ENCODE measurements around the gene SPATA20. TPM values are rescaled to one million over a fixed set of nuclear protein-coding genes. Genes with fewer than 3 reads are reported as not detected.

Gene SPATA20
- total and polyA plus RNA-seq, 2 of the 13 experiments (the other 11 are each of a cell fraction or from before 2014, with no cell fraction given) = 36.1 to 64.8 TPM

DNA sequence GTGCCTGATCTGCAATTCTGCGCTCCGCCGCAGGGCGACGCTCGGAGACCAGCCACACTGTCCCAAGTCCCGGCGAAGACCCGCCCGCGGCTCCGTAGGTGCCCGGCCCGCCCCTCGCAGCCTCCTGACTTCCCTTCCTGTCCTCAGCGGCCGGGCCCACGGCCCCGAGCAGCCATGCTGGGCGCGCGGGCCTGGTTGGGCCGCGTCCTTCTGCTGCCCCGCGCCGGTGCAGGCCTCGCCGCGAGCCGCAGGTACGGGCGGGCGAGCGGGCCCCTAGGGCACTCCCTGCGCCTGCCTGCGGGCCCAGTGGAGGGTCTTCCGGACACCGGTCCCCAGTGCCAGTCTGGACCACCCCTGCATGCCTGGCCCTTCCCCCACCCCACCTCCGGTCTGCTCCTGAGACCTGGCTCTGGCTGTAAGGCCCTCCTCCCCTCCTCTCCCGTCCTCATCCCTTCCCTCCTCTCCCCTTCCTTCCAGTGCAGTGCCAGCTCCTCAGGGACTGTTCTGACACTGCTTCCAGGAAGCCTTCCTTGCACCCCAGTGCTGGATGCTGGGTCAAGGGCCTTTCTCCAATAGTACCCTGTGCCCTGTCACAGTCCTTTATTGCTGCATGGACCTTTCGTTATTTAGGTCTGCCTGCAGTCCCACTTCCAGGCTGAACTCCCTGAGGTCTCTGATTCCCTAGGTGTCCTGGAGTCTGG lies at the start of gene SPATA20 (continued):
- TF ChIP-seq MLXIP (CRISPR knock-in tag; IDR thresholded peaks at IDR 0.05; ENCODE audit: borderline replicate concordance) (0 out of 2 replicates have a peak, but pooled peaks have one; percentile 52), BCL6 (CRISPR knock-in tag; IDR thresholded peaks at IDR 0.05) (peak; percentile 48; the same call in 1 of the 2 replicates), ZNF12 (CRISPR knock-in tag; IDR thresholded peaks at IDR 0.05) (0 out of 2 replicates have a peak, but pooled peaks have one; percentile 20), ZNF557 (CRISPR knock-in tag; IDR thresholded peaks at IDR 0.05) (peak; percentile 91), YY1 (IDR thresholded peaks at IDR 0.05; ENCODE audit: insufficient read depth, insufficient replicate concordance, low read depth, low read length) (peak; percentile 91), E2F1 (CRISPR knock-in tag; IDR thresholded peaks at IDR 0.05) (peak; percentile 82), SIN3A (IDR thresholded peaks at IDR 0.05; ENCODE audit: borderline replicate concordance, low read depth, low read length) (peak; percentile 71; the same call in 1 of the 2 replicates), NFKBIZ (CRISPR knock-in tag; IDR thresholded peaks at IDR 0.05) (0 out of 2 replicates have a peak, but pooled peaks have one; percentile 19), YEATS4 (CRISPR knock-in tag; IDR thresholded peaks at IDR 0.05; ENCODE audit: borderline replicate concordance) (peak; percentile 84), ZNF615 (CRISPR knock-in tag; IDR thresholded peaks at IDR 0.05; ENCODE audit: borderline replicate concordance) (no peak), CREB1 (IDR thresholded peaks at IDR 0.05) (no peak), CREB1 (CRISPR knock-in tag; IDR thresholded peaks at IDR 0.05) (no peak), ETV6 (CRISPR knock-in tag; conservative IDR thresholded peaks at IDR 0.05) (peak; percentile 90), SMAD1 (CRISPR knock-in tag; IDR thresholded peaks at IDR 0.05; ENCODE audit: borderline replicate concordance, low read depth) (no peak; the same call in 1 of the 2 replicates), SRSF1 (optimal IDR thresholded peaks at IDR 0.05; ENCODE audit: low read depth, low read length) (no peak)
- TF ChIP-seq, protein P1, sequence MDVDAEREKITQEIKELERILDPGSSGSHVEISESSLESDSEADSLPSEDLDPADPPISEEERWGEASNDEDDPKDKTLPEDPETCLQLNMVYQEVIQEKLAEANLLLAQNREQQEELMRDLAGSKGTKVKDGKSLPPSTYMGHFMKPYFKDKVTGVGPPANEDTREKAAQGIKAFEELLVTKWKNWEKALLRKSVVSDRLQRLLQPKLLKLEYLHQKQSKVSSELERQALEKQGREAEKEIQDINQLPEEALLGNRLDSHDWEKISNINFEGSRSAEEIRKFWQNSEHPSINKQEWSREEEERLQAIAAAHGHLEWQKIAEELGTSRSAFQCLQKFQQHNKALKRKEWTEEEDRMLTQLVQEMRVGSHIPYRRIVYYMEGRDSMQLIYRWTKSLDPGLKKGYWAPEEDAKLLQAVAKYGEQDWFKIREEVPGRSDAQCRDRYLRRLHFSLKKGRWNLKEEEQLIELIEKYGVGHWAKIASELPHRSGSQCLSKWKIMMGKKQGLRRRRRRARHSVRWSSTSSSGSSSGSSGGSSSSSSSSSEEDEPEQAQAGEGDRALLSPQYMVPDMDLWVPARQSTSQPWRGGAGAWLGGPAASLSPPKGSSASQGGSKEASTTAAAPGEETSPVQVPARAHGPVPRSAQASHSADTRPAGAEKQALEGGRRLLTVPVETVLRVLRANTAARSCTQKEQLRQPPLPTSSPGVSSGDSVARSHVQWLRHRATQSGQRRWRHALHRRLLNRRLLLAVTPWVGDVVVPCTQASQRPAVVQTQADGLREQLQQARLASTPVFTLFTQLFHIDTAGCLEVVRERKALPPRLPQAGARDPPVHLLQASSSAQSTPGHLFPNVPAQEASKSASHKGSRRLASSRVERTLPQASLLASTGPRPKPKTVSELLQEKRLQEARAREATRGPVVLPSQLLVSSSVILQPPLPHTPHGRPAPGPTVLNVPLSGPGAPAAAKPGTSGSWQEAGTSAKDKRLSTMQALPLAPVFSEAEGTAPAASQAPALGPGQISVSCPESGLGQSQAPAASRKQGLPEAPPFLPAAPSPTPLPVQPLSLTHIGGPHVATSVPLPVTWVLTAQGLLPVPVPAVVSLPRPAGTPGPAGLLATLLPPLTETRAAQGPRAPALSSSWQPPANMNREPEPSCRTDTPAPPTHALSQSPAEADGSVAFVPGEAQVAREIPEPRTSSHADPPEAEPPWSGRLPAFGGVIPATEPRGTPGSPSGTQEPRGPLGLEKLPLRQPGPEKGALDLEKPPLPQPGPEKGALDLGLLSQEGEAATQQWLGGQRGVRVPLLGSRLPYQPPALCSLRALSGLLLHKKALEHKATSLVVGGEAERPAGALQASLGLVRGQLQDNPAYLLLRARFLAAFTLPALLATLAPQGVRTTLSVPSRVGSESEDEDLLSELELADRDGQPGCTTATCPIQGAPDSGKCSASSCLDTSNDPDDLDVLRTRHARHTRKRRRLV (CRISPR knock-in tag; IDR thresholded peaks at IDR 0.05) = no peak
- TF ChIP-seq, protein P2, sequence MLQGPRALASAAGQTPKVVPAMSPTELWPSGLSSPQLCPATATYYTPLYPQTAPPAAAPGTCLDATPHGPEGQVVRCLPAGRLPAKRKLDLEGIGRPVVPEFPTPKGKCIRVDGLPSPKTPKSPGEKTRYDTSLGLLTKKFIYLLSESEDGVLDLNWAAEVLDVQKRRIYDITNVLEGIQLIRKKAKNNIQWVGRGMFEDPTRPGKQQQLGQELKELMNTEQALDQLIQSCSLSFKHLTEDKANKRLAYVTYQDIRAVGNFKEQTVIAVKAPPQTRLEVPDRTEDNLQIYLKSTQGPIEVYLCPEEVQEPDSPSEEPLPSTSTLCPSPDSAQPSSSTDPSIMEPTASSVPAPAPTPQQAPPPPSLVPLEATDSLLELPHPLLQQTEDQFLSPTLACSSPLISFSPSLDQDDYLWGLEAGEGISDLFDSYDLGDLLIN (CRISPR knock-in tag; IDR thresholded peaks at IDR 0.05; ENCODE audit: borderline replicate concordance) = peak; percentile 96; the same call in 1 of the 2 replicates
- TF ChIP-seq, protein P3, sequence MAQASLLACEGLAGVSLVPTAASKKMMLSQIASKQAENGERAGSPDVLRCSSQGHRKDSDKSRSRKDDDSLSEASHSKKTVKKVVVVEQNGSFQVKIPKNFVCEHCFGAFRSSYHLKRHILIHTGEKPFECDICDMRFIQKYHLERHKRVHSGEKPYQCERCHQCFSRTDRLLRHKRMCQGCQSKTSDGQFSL (CRISPR knock-in tag; IDR thresholded peaks at IDR 0.05) = peak; percentile 69

All from HepG2 (cell line).